SH-SY5Y (cell line): Measurements from ENCODE around the gene MAGEF1.

Source experiments
- GATA2 ChIP-seq: IDR thresholded peaks from 2 replicates; pipeline ENCODE4 v1.6.1; 2011; ENCODE audit warnings: mild to moderate bottlenecking, low read depth, low read length
- GATA3 ChIP-seq: IDR thresholded peaks from 2 replicates; pipeline ENCODE4 v1.6.1; 2011; ENCODE audit warnings: low read depth, mild to moderate bottlenecking, low read length, moderate library complexity

GRCh38 chr3:184730924-184731323, 19.1 kb upstream of the MAGEF1 start:
- no peak for TF ChIP-seq GATA2
- TF ChIP-seq GATA3, result no peak
